PC-9 (cell line): ENCODE data around the gene TSKS. TPM values are rescaled to one million over a fixed set of nuclear protein-coding genes. Genes with fewer than 3 reads are reported as not detected.

Experiments used
- BruUV-seq: library from RNA; stranded (reverse); fragments of 400-500 nt; replicated peaks from 2 replicates; lab custom pipeline; 2021; lab: Mats Ljungman, UMichigan
- CTCF ChIA-PET: fragments of 300-600 bp; sonication (Branson Sonifier 250); formaldehyde crosslinking; loops from one replicate; lab custom pipeline; 2022; ENCODE audit warnings: antibody characterized with exemption; lab: Charles Lee
- POLR2A ChIA-PET: fragments of 300-600 bp; sonication (Branson Sonifier 250); formaldehyde crosslinking; loops from one replicate; lab custom pipeline; 2022; ENCODE audit warnings: antibody characterized with exemption; ENCODE audit not compliant: unreplicated experiment; lab: Charles Lee
- DNase-seq, 2 experiments: peaks; one replicate each; pipeline versions ENCODE4 v3.0.0 to v3.0.0-alpha.2; 2015 to 2022; ENCODE audit warnings: mixed read lengths in 1 of 2
- H2AFZ ChIP-seq: fragments of 200-600 bp; sonication (generic); 2 replicates; pipeline ENCODE4 v1.8.1; 2017; ENCODE audit warnings: antibody characterized with exemption
- H3F3A ChIP-seq: fragments of 200-600 bp; sonication (generic); 2 replicates; pipeline ENCODE4 v1.8.1; 2017; ENCODE audit warnings: antibody characterized with exemption, mild to moderate bottlenecking, low read depth; ENCODE audit not compliant: insufficient read depth
- H3K27ac ChIP-seq: fragments of 200-600 bp; sonication (generic); 2 replicates; pipeline ENCODE4 v1.6.1; 2016; ENCODE audit warnings: mixed run types
- H3K27me3 ChIP-seq: fragments of 200-600 bp; sonication (generic); 2 replicates; pipeline ENCODE4 v1.6.1; 2016; ENCODE audit warnings: low read depth, mixed run types; ENCODE audit not compliant: insufficient read depth
- H3K36me3 ChIP-seq: fragments of 200-600 bp; sonication (generic); 2 replicates; pipeline ENCODE4 v1.6.1; 2016; ENCODE audit warnings: low read depth, mixed run types
- H3K4me1 ChIP-seq: fragments of 200-600 bp; sonication (generic); replicated peaks from 2 replicates; pipeline ENCODE4 v1.6.1; 2016; ENCODE audit warnings: mixed run types; ENCODE audit not compliant: insufficient read depth
- H3K4me2 ChIP-seq: fragments of 200-600 bp; sonication (generic); 2 replicates; pipeline ENCODE4 v1.6.1; 2017; ENCODE audit warnings: mixed run types
- H3K4me3 ChIP-seq: fragments of 200-600 bp; sonication (generic); 2 replicates; pipeline ENCODE4 v1.6.1; 2016; ENCODE audit warnings: mixed run types
- H3K79me2 ChIP-seq: fragments of 200-600 bp; sonication (generic); 2 replicates; pipeline ENCODE4 v1.6.1; 2017; ENCODE audit warnings: low read depth, mixed run types
- H3K9me2 ChIP-seq: fragments of 200-600 bp; sonication (generic); 2 replicates; pipeline ENCODE4 v1.8.1; 2017; ENCODE audit warnings: mild to moderate bottlenecking; ENCODE audit not compliant: insufficient read depth
- H3K9me3 ChIP-seq: fragments of 200-600 bp; sonication (generic); 2 replicates; pipeline ENCODE4 v1.8.1; 2016; ENCODE audit warnings: low read depth; ENCODE audit not compliant: insufficient read depth
- H4K20me1 ChIP-seq: fragments of 200-600 bp; sonication (generic); 2 replicates; pipeline ENCODE4 v1.8.1; 2017; ENCODE audit not compliant: insufficient read depth
- EZH2 ChIP-seq: fragments of 200-600 bp; sonication (generic); IDR thresholded peaks from 2 replicates; pipeline ENCODE4 v1.8.0; 2017; ENCODE audit warnings: antibody characterized with exemption, low read depth
- intact Hi-C: fragments of 100-400 bp; cut with micrococcal nuclease; formaldehyde crosslinking; loops from one replicate; pipeline ENCODE4 v1.10.0; 2022; ENCODE audit not compliant: unreplicated experiment
- total RNA-seq: library from RNA; stranded (reverse); gene quantifications from 2 replicates; pipeline ENCODE4 v1.2.3, GENCODE V29; 2021
- TF ChIP-seq, protein P1 (sequence below): fragments of 200-600 bp; sonication (generic); conservative IDR thresholded peaks from 2 replicates; pipeline ENCODE4 v1.6.1; 2017; ENCODE audit warnings: mixed run types, antibody characterized with exemption, mild to moderate bottlenecking, moderate library complexity

Gene TSKS
- total RNA-seq, 1 experiment from 2014 or later, result not detected

GRCh38 chr19:49741210-49741844 is 21.8 kb downstream of the TSKS start:
- no peaks in the 10 kb centered on the region for H4K20me1 ChIP-seq
- CTCF ChIA-PET, result no interaction called here
- no peaks in the 10 kb centered on the region for H3F3A ChIP-seq
- H3K27ac ChIP-seq, result no peak overlapping the region
- H3K9me2 ChIP-seq, result no peaks in the 10 kb centered on the region
- H3K4me2 ChIP-seq, result no peak overlapping the region
- POLR2A ChIA-PET, result no interaction called here
- H3K4me1 ChIP-seq, result no peaks in the 10 kb centered on the region
- H3K4me3 ChIP-seq, result no peak overlapping the region
- H2AFZ ChIP-seq, result no peak overlapping the region
- TF ChIP-seq EZH2, result no peak
- TF ChIP-seq, protein P1, sequence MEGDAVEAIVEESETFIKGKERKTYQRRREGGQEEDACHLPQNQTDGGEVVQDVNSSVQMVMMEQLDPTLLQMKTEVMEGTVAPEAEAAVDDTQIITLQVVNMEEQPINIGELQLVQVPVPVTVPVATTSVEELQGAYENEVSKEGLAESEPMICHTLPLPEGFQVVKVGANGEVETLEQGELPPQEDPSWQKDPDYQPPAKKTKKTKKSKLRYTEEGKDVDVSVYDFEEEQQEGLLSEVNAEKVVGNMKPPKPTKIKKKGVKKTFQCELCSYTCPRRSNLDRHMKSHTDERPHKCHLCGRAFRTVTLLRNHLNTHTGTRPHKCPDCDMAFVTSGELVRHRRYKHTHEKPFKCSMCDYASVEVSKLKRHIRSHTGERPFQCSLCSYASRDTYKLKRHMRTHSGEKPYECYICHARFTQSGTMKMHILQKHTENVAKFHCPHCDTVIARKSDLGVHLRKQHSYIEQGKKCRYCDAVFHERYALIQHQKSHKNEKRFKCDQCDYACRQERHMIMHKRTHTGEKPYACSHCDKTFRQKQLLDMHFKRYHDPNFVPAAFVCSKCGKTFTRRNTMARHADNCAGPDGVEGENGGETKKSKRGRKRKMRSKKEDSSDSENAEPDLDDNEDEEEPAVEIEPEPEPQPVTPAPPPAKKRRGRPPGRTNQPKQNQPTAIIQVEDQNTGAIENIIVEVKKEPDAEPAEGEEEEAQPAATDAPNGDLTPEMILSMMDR, result no peak
- no TSS peak for BruUV-seq
- no peaks in the 10 kb centered on the region for H3K36me3 ChIP-seq
- no peaks in the 10 kb centered on the region for H3K79me2 ChIP-seq
- DNase-seq, result no peak
- no peaks in the 10 kb centered on the region for H3K27me3 ChIP-seq
- intact Hi-C loops, result no loop called here
- no peaks in the 10 kb centered on the region for H3K9me3 ChIP-seq

DNA sequence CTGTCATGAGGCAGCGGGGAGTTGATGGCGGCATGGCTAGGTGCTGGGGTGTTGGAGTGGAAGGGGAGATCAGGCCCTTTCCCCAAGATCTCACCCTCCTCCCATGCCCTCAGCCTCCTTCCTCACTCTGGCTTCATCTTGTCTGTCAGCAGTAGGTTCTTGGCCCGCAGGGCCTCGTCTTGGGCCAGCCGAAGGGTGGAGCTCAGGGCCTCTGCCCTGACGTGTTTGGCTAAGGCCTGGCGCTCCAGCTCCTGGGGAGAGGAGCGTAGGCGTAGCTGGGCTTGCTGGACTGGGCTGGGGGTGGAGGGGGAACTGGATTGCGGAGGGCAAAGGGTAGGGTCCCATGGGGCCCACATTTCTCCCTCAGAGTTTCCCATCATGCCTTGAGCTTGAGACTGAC is 23.2 kb downstream of the TSKS start:
- Histone ChIP-seq H3K36me3 (no peaks in the 10 kb centered on the region), H3F3A (no peaks in the 10 kb centered on the region), H3K4me1 (no peaks in the 10 kb centered on the region), H3K9me2 (no peaks in the 10 kb centered on the region), H4K20me1 (no peaks in the 10 kb centered on the region), H3K4me3 (no peak overlapping the region), H3K79me2 (no peaks in the 10 kb centered on the region), H3K4me2 (no peak overlapping the region), H3K27me3 (no peaks in the 10 kb centered on the region), H3K9me3 (no peaks in the 10 kb centered on the region), H3K27ac (no peak overlapping the region), H2AFZ (no peak overlapping the region)
- POLR2A ChIA-PET, result no interaction called here
- intact Hi-C loops, result no loop called here
- BruUV-seq, result no TSS peak
- CTCF ChIA-PET, result no interaction called here
- no peak for DNase-seq
- TF ChIP-seq EZH2, result no peak
- TF ChIP-seq, protein P1, result no peak

DNA sequence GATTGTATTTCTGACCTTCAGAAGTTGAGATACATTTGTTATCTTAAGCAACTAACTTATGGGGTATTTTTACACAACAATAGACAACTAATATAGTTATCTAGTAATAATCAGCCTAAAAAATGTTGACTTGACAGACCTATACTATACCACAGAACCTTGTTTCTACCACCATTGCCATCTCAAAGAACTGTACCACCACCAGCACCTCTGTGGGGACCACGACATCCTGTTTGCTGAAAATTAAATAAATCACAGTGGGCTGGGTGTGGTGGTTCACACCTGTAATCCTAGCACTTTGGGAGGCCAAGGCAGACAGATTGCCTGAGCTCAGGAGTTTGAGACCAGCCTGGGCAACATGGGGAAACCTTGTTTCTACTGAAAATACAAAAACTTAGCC is 24.0 kb downstream of the TSKS start:
- intact Hi-C loops, result no loop called here

More for the DNA sequence above, 24.0 kb downstream of the TSKS start:
- Histone ChIP-seq H3K9me3 (no peaks in the 10 kb centered on the region), H3K4me2 (no peak overlapping the region), H3K27me3 (no peaks in the 10 kb centered on the region), H3K79me2 (no peaks in the 10 kb centered on the region), H4K20me1 (no peaks in the 10 kb centered on the region), H3K27ac (no peak overlapping the region), H2AFZ (no peak overlapping the region), H3K4me3 (no peak overlapping the region), H3K9me2 (no peaks in the 10 kb centered on the region), H3K4me1 (no peaks in the 10 kb centered on the region), H3F3A (no peaks in the 10 kb centered on the region), H3K36me3 (no peaks in the 10 kb centered on the region)
- CTCF ChIA-PET, result no interaction called here
- no TSS peak for BruUV-seq
- DNase-seq, result no peak
- TF ChIP-seq, protein P1, result no peak
- no peak for TF ChIP-seq EZH2
- POLR2A ChIA-PET, result no interaction called here
